H9 (cell line): Measurements from ENCODE around the gene STIMATE. TPM values are rescaled to one million over a fixed set of nuclear protein-coding genes. Genes with fewer than 3 reads are reported as not detected.

Experiments used
- DNase-seq: peaks from one replicate; pipeline ENCODE4 v3.0.0-alpha.2; 2017
- H2AFZ ChIP-seq: one replicate; pipeline ENCODE4 v1.6.1; 2013; ENCODE audit warnings: mild to moderate bottlenecking, low read length, control low read depth, moderate library complexity
- H2AK5ac ChIP-seq: 2 replicates; pipeline ENCODE4 v1.6.1; 2013; ENCODE audit warnings: low read length, control low read depth, mixed read lengths; ENCODE audit not compliant: insufficient read length
- H2BK120ac ChIP-seq: one replicate; pipeline ENCODE4 v1.6.1; 2013; ENCODE audit warnings: low read depth, mild to moderate bottlenecking, low read length, control low read depth, inconsistent platforms; ENCODE audit not compliant: poor library complexity, severe bottlenecking
- H2BK12ac ChIP-seq: 2 replicates; pipeline ENCODE4 v1.6.1; 2013; ENCODE audit warnings: low read length, control low read depth, mixed read lengths, low read depth; ENCODE audit not compliant: insufficient read length
- H2BK15ac ChIP-seq: 2 replicates; pipeline ENCODE4 v1.6.1; 2013; ENCODE audit warnings: low read depth, low read length, control low read depth
- H2BK20ac ChIP-seq: one replicate; pipeline ENCODE4 v1.6.1; 2013; ENCODE audit warnings: low read depth, mild to moderate bottlenecking, low read length, control low read depth, inconsistent platforms; ENCODE audit not compliant: poor library complexity, severe bottlenecking
- H2BK5ac ChIP-seq: 2 replicates; pipeline ENCODE4 v1.6.1; 2013; ENCODE audit warnings: low read length, control low read depth, mixed read lengths; ENCODE audit not compliant: insufficient read length
- H3K14ac ChIP-seq: 2 replicates; pipeline ENCODE4 v1.6.1; 2013; ENCODE audit warnings: low read length, control low read depth; ENCODE audit not compliant: insufficient read depth
- H3K18ac ChIP-seq: 2 replicates; pipeline ENCODE4 v1.6.1; 2013; ENCODE audit warnings: low read depth, mild to moderate bottlenecking, mixed read lengths, low read length, control low read depth; ENCODE audit not compliant: insufficient read length
- H3K23ac ChIP-seq: 2 replicates; pipeline ENCODE4 v1.6.1; 2013; ENCODE audit warnings: low read length, control low read depth, mixed read lengths, low read depth; ENCODE audit not compliant: insufficient read length
- H3K23me2 ChIP-seq: 2 replicates; pipeline ENCODE4 v1.6.1; 2013; ENCODE audit warnings: low read depth, mild to moderate bottlenecking, mixed read lengths, low read length, control low read depth; ENCODE audit not compliant: insufficient read length, poor library complexity, severe bottlenecking
- H3K27ac ChIP-seq: 2 replicates; pipeline ENCODE4 v1.5.1; 2013; ENCODE audit warnings: low read length, control low read depth, mixed read lengths, low read depth; ENCODE audit not compliant: insufficient read length
- H3K27me3 ChIP-seq: 2 replicates; pipeline ENCODE4 v1.6.1; 2013; ENCODE audit warnings: low read length, control low read depth, inconsistent platforms; ENCODE audit not compliant: insufficient read depth
- H3K4ac ChIP-seq: 2 replicates; pipeline ENCODE4 v1.6.1; 2013; ENCODE audit warnings: low read depth, mild to moderate bottlenecking, control low read depth, inconsistent platforms, low read length, moderate library complexity
- H3K4me1 ChIP-seq: 2 replicates; pipeline ENCODE4 v1.6.1; 2013; ENCODE audit warnings: low read length, control low read depth, inconsistent platforms; ENCODE audit not compliant: insufficient read depth
- H3K4me2 ChIP-seq: 2 replicates; pipeline ENCODE4 v1.6.1; 2013; ENCODE audit warnings: low read length, control low read depth, mixed read lengths; ENCODE audit not compliant: insufficient read length, insufficient read depth
- H3K56ac ChIP-seq: 2 replicates; pipeline ENCODE4 v1.6.1; 2013; ENCODE audit warnings: low read depth, mild to moderate bottlenecking, mixed read lengths, low read length, control low read depth; ENCODE audit not compliant: insufficient read length
- H3K79me1 ChIP-seq: 2 replicates; pipeline ENCODE4 v1.6.1; 2013; ENCODE audit warnings: low read depth, mild to moderate bottlenecking, moderate library complexity, low read length, control low read depth, inconsistent platforms; ENCODE audit not compliant: insufficient read depth, poor library complexity, severe bottlenecking
- H3K79me2 ChIP-seq: 2 replicates; pipeline ENCODE4 v1.6.1; 2013; ENCODE audit warnings: low read length, control low read depth, inconsistent platforms; ENCODE audit not compliant: insufficient read depth
- H3K9ac ChIP-seq: 2 replicates; pipeline ENCODE4 v1.6.1; 2013; ENCODE audit warnings: low read length, control low read depth, mixed read lengths; ENCODE audit not compliant: insufficient read length; ENCODE audit errors: extremely low read depth
- H3K9me3 ChIP-seq: one replicate; pipeline ENCODE4 v1.6.1; 2013; ENCODE audit warnings: low read depth, low read length, inconsistent platforms; ENCODE audit not compliant: control insufficient read depth
- H3T11ph ChIP-seq: one replicate; pipeline ENCODE4 v1.6.1; 2013; ENCODE audit warnings: mild to moderate bottlenecking, low read length, control low read depth, inconsistent platforms
- H4K20me1 ChIP-seq: one replicate; pipeline ENCODE4 v1.6.1; 2013; ENCODE audit not compliant: control insufficient read depth, insufficient read length, insufficient read depth
- H4K5ac ChIP-seq: 2 replicates; pipeline ENCODE4 v1.6.1; 2013; ENCODE audit warnings: low read depth, mild to moderate bottlenecking, mixed read lengths, low read length, control low read depth; ENCODE audit not compliant: insufficient read length
- H4K8ac ChIP-seq: replicated peaks from 2 replicates; pipeline ENCODE4 v1.6.1; 2013; ENCODE audit warnings: low read length, control low read depth, mixed read lengths, low read depth; ENCODE audit not compliant: insufficient read length
- H4K91ac ChIP-seq: 2 replicates; pipeline ENCODE4 v1.6.1; 2013; ENCODE audit warnings: low read depth, mild to moderate bottlenecking, moderate library complexity, mixed read lengths, low read length, control low read depth; ENCODE audit not compliant: insufficient read length
- H3K27ac Mint-ChIP-seq, 3 experiments: 2 replicates in 2 of 3; 3 replicates in 1 of 3; pipeline ENCODE4 v1.8.0; 2020 to 2021; ENCODE audit warnings: mixed read lengths in 3 of 3, mild to moderate bottlenecking in 1 of 3, moderate library complexity in 1 of 3
- H3K27me3 Mint-ChIP-seq: 2 replicates; pipeline ENCODE4 v1.8.0; 2021; ENCODE audit warnings: low read depth, mild to moderate bottlenecking, moderate library complexity, mixed read lengths
- H3K36me3 Mint-ChIP-seq, 3 experiments: 2 replicates in 2 of 3; 3 replicates in 1 of 3; pipeline ENCODE4 v1.8.0; 2020 to 2021; ENCODE audit warnings: low read depth in 3 of 3, mixed read lengths in 3 of 3; ENCODE audit not compliant: insufficient read depth in 1 of 3
- H3K4me1 Mint-ChIP-seq, 2 experiments: 2 replicates each; pipeline ENCODE4 v1.8.0; 2020; ENCODE audit warnings: mixed read lengths in 2 of 2
- H3K4me3 Mint-ChIP-seq, 2 experiments: 2 replicates in 1 of 2; 3 replicates in 1 of 2; pipeline ENCODE4 v1.8.0; 2020 to 2021; ENCODE audit warnings: mild to moderate bottlenecking in 2 of 2, mixed read lengths in 2 of 2, moderate library complexity in 1 of 2
- H3K9me3 Mint-ChIP-seq, 2 experiments: 2 replicates in 1 of 2; 3 replicates in 1 of 2; pipeline ENCODE4 v1.8.0; 2020; ENCODE audit warnings: mild to moderate bottlenecking in 2 of 2, mixed read lengths in 2 of 2, moderate library complexity in 1 of 2
- CTCF ChIP-seq: fragments of 200-600 bp; sonication (generic); conservative IDR thresholded peaks from 3 replicates; pipeline ENCODE4 v1.8.0; 2021; ENCODE audit warnings: antibody characterized with exemption, mild to moderate bottlenecking
- WGBS: extraction: QIAGEN DNeasy Blood & Tissue Kit; methylation state at CpG from one replicate; pipeline ENCODE4 v1.1.7; 2013; ENCODE audit warnings: missing lambda C conversion rate, low lambda C conversion rate, mixed read lengths; ENCODE audit not compliant: insufficient read length; ENCODE audit errors: extremely low coverage; 5-methylcytosine and 5-hydroxymethylcytosine counted together
- total RNA-seq: library from RNA; stranded (reverse); gene quantifications from 2 replicates; pipeline ENCODE4 v1.2.1, GENCODE V29; 2021

STIMATE gene
- total RNA-seq, 1 experiment from 2014 or later, result 25.6 TPM

- no peak for DNase-seq
- Histone ChIP-seq H3K56ac (no peak overlapping the region), H2BK5ac (no peak overlapping the region), H3K4me2 (no peak overlapping the region), H2AK5ac (no peak overlapping the region), H4K20me1 (no peaks in the 10 kb centered on the region), H3K79me2 (no peaks in the 10 kb centered on the region), H3K14ac (no peak overlapping the region), H3K4ac (no peak overlapping the region), H3K79me1 (no peaks in the 10 kb centered on the region), H3K18ac (no peak overlapping the region), H2BK120ac (no peak overlapping the region), H4K8ac (no peak overlapping the region), H2BK12ac (no peak overlapping the region), H2BK15ac (no peak overlapping the region), H3K23ac (no peak overlapping the region), H3K27ac (no peak overlapping the region), H3T11ph (no peak overlapping the region), H2BK20ac (no peak overlapping the region), H3K23me2 (no peaks in the 10 kb centered on the region), H3K9ac (no peak overlapping the region), H2AFZ (no peak overlapping the region), H3K4me1 (no peaks in the 10 kb centered on the region), H4K91ac (no peak overlapping the region), H3K9me3 (no peaks in the 10 kb centered on the region), H4K5ac (no peak overlapping the region), H3K27me3 (no peaks in the 10 kb centered on the region)
- Mint-ChIP-seq H3K4me1 (no peaks in the 10 kb centered on the region; a peak in 1 of 4 replicates), H3K27me3 (no peaks in the 10 kb centered on the region), H3K4me3 (no peak overlapping the region), H3K27ac (no peak overlapping the region), H3K36me3 (peaks cover 0 to 4% (median 3%) of the 10 kb centered on the region in 3 experiments; a peak in 2 of 7 replicates), H3K9me3 (no peaks in the 10 kb centered on the region)
- WGBS, result no CpG with 5 or more reads among the region's 2 CpGs
- TF ChIP-seq CTCF, result no peak
These were observed 29.2 kb upstream of the STIMATE start for GRCh38 chr3:52926554-52926953.
